ENCODE measurements around the gene KMT2E. TPM values are rescaled to one million over a fixed set of nuclear protein-coding genes. Genes with fewer than 3 reads are reported as not detected.

The KMT2E gene
- total and polyA plus RNA-seq, 2 donors (not counting 3 experiments of a cell fraction or from before 2014, with no cell fraction given), result 19.0 to 74.8 TPM

DNA sequence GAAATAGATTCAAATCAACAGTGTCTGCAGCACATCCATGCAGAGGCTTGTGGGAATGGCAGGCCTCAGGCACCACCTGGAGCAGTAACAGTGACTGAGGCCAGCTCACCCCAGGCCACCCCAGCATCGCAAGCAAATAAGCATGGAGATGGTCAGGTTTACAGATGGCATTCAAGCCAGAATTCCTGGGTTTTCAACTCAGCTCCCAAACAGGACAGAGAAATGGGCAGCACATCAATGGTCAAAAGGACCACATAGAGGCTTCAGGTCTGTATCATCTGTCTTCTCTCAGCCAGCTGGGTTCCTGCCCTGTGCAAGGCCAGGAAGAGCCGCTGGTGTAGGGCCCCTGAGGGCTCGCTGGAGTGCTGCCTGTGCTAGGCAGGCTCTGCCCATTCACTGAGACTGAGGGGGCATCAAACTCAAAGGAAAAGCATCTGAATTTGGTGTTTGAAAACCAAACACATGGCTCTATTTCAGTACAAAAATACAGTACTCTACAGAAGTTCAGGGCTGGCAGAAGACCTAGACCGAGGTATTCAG is 112.5 kb downstream of the KMT2E start:
- H4K20me1 ChIP-seq (replicated peaks; ENCODE audit: control insufficient read depth, extremely low read depth, insufficient read depth, low read length), result no peaks in the 10 kb centered on the region
- H3K9me3 ChIP-seq (replicated peaks; ENCODE audit: control insufficient read depth, insufficient read depth, low read length), result no peaks in the 10 kb centered on the region
- BruUV-seq (replicated peaks), result no TSS peak
- no peak for DNase-seq (ENCODE audit: low read depth, low spot score)
- H3K9ac ChIP-seq (replicated peaks; ENCODE audit: extremely low read depth, insufficient read depth, low read length), result no peak overlapping the region
- no peaks in the 10 kb centered on the region for H3K79me2 ChIP-seq (ENCODE audit: control insufficient read depth, insufficient read depth, low read length)
- no peak overlapping the region for H3K27ac ChIP-seq (ENCODE audit: insufficient read depth, low read depth, low read length)
- ChIA-PET POLR2A (no interaction called here), CTCF (no interaction called here)
- H2AFZ ChIP-seq (ENCODE audit: low read depth, low read length), result no peak overlapping the region
- no peaks in the 10 kb centered on the region for H3K27me3 ChIP-seq (ENCODE audit: control insufficient read depth in 2 of 2, insufficient read depth in 2 of 2, low read length in 2 of 2)
- no peak for TF ChIP-seq MYC (IDR thresholded peaks at IDR 0.05; ENCODE audit: low read depth, low read length)
- TF ChIP-seq CTCF (IDR thresholded peaks at IDR 0.05; ENCODE audit: extremely low read depth in 1 of 2, insufficient read depth in 1 of 2, low read depth in 1 of 2, low read length in 2 of 2), result no peak
- no peak for TF ChIP-seq JUN (IDR thresholded peaks at IDR 0.05; ENCODE audit: borderline replicate concordance, insufficient read depth, insufficient read length, low read depth)
- no peak for TF ChIP-seq POLR2A (IDR thresholded peaks at IDR 0.05; ENCODE audit: low read depth, low read length)
- TF ChIP-seq FOS (IDR thresholded peaks at IDR 0.05; ENCODE audit: borderline replicate concordance, insufficient read depth, low read length), result no peak
- no peak for TF ChIP-seq GATA2 (IDR thresholded peaks at IDR 0.05; ENCODE audit: insufficient read depth, insufficient read length, low read depth, low read length)
- TF ChIP-seq, protein P1, sequence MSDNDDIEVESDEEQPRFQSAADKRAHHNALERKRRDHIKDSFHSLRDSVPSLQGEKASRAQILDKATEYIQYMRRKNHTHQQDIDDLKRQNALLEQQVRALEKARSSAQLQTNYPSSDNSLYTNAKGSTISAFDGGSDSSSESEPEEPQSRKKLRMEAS (IDR thresholded peaks at IDR 0.05; ENCODE audit: insufficient read depth, insufficient read length), result no peak
- no peak for TF ChIP-seq POLR2AphosphoS5 (IDR thresholded peaks at IDR 0.05; ENCODE audit: insufficient read depth, low read depth, low read length)
- no peak for TF ChIP-seq EZH2 (IDR thresholded peaks at IDR 0.05; ENCODE audit: borderline replicate concordance, low read depth, low read length, severe bottlenecking)
- H3K4me1 ChIP-seq (ENCODE audit: control insufficient read depth, extremely low read depth, insufficient read depth, low read length), result no peaks in the 10 kb centered on the region
- dilution Hi-C loops (cut with MboI; ENCODE audit: extremely low pct_ligation_motif_present, low sequenced_read_pairs) (no loop called here), intact Hi-C loops (cut with micrococcal nuclease) (no loop called here)
- no peak overlapping the region for H3K4me2 ChIP-seq (ENCODE audit: insufficient read depth, low read length)
- no peak for FAIRE-seq
- no peak overlapping the region for H3K4me3 ChIP-seq (replicated peaks in 1 of 3; ENCODE audit: insufficient read depth in 1 of 3, low read depth in 1 of 3, low read length in 3 of 3)
- H3K9me1 ChIP-seq (replicated peaks; ENCODE audit: control insufficient read depth, extremely low read depth, insufficient read depth, low read length), result no peaks in the 10 kb centered on the region
- peaks cover 0 to 11% of the 10 kb centered on the region in 2 experiments for H3K36me3 ChIP-seq (ENCODE audit: control insufficient read depth in 2 of 2, extremely low read depth in 1 of 2, insufficient read depth in 2 of 2, low read length in 2 of 2)

All from endothelial cell of umbilical vein (primary cell).